NT2/D1 (cell line): ENCODE data around the gene TMC4.
"Not testable (repeated sequence)": the region's sequence is repeated elsewhere in the genome, so short reads cannot be mapped to it uniquely, and the experiment has no call there.

Experiments
- SUZ12 ChIP-seq: IDR thresholded peaks from 2 replicates; pipeline ENCODE4 v1.6.1; 2011; ENCODE audit not compliant: insufficient read length, insufficient read depth; ENCODE audit errors: extremely low read depth
- YY1 ChIP-seq: IDR thresholded peaks from 2 replicates; pipeline ENCODE4 v1.6.1; 2011; ENCODE audit not compliant: insufficient read length, insufficient read depth
- ZNF274 ChIP-seq: IDR thresholded peaks from 2 replicates; pipeline ENCODE4 v1.6.1; 2011; ENCODE audit warnings: mild to moderate bottlenecking, low read depth, low read length

DNA sequence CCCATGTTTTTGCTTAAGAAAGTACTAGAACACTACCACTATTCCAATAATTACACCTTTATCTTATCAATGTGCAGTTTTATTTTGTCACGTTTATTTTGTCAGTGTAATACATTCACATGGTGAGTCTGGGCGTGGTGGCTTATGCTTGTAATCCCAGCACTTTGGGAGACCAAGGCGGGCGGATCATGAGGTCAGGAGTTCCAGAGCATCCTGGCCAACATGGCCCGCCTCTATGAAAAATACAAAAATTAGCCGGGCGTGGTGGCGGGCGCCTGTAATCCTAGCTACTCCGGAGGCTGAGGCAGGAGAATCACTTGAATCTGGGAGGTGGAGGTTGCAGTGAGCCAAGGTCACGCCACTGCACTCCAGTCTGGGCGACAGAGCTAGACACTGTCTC, 21.5 kb upstream of the TMC4 start:
- not testable (repeated sequence) for TF ChIP-seq YY1, SUZ12, ZNF274
